GM23338 (cell line): ENCODE measurements around the gene DLGAP3. TPM values are rescaled to one million over a fixed set of nuclear protein-coding genes. Genes with fewer than 3 reads are reported as not detected.

Experiments used
- ATAC-seq: fragments of 200-7000 bp; cut with Tn5 transposase; 3 replicates; pipeline ENCODE4 v1.9.1; 2020
- DNase-seq: peaks from one replicate; pipeline ENCODE4 v3.0.0-alpha.2; 2015; ENCODE audit warnings: low spot score
- H2AFZ ChIP-seq: fragments of 200-600 bp; sonication (generic); 2 replicates; pipeline ENCODE4 v1.8.0; 2016; ENCODE audit warnings: antibody characterized with exemption, mild to moderate bottlenecking, moderate library complexity
- H3F3A ChIP-seq: fragments of 200-600 bp; sonication (generic); replicated peaks from 2 replicates; pipeline ENCODE4 v1.8.0; 2017; ENCODE audit warnings: antibody characterized with exemption, mixed run types, low read depth
- H3K27ac ChIP-seq: fragments of 200-600 bp; sonication (generic); 2 replicates; pipeline ENCODE4 v1.6.1; 2016; ENCODE audit warnings: low read depth
- H3K27me3 ChIP-seq: fragments of 200-600 bp; sonication (generic); 2 replicates; pipeline ENCODE4 v1.8.0; 2016; ENCODE audit warnings: mild to moderate bottlenecking, mixed run types, moderate library complexity; ENCODE audit not compliant: insufficient read depth
- H3K36me3 ChIP-seq: fragments of 200-600 bp; sonication (generic); 2 replicates; pipeline ENCODE4 v1.8.0; 2016; ENCODE audit warnings: mild to moderate bottlenecking; ENCODE audit not compliant: insufficient read depth
- H3K4me1 ChIP-seq: fragments of 200-600 bp; sonication (generic); 2 replicates; pipeline ENCODE4 v1.8.0; 2016; ENCODE audit warnings: mild to moderate bottlenecking, moderate library complexity; ENCODE audit not compliant: insufficient read depth
- H3K4me2 ChIP-seq: fragments of 200-600 bp; sonication (generic); 2 replicates; pipeline ENCODE4 v1.7.1; 2017; ENCODE audit warnings: mixed run types
- H3K4me3 ChIP-seq: fragments of 200-600 bp; sonication (generic); 2 replicates; pipeline ENCODE4 v1.6.1; 2016; ENCODE audit warnings: mixed run types
- H3K79me2 ChIP-seq: fragments of 200-600 bp; sonication (generic); replicated peaks from 2 replicates; pipeline ENCODE4 v1.8.0; 2017; ENCODE audit warnings: mild to moderate bottlenecking; ENCODE audit not compliant: insufficient read depth
- H3K9me2 ChIP-seq: fragments of 200-600 bp; sonication (generic); 2 replicates; pipeline ENCODE4 v1.8.0; 2017; ENCODE audit not compliant: insufficient read depth
- H4K20me1 ChIP-seq: fragments of 200-600 bp; sonication (generic); replicated peaks from 2 replicates; pipeline ENCODE4 v1.8.0; 2017; ENCODE audit warnings: mild to moderate bottlenecking; ENCODE audit not compliant: insufficient read depth
- H3K27ac Mint-ChIP-seq: 2 replicates; pipeline ENCODE4 v1.8.0; 2020; ENCODE audit warnings: inconsistent platforms, mild to moderate bottlenecking, moderate library complexity, mixed read lengths
- H3K27me3 Mint-ChIP-seq: 3 replicates; pipeline ENCODE4 v1.8.0; 2022; ENCODE audit warnings: low read depth, mild to moderate bottlenecking, moderate library complexity, mixed read lengths, inconsistent platforms; ENCODE audit not compliant: insufficient read depth, poor library complexity
- H3K36me3 Mint-ChIP-seq: 3 replicates; pipeline ENCODE4 v1.8.0; 2021; ENCODE audit warnings: low read depth, mild to moderate bottlenecking, inconsistent platforms, moderate library complexity, mixed read lengths
- H3K4me1 Mint-ChIP-seq: 3 replicates; pipeline ENCODE4 v1.8.0; 2020; ENCODE audit warnings: mild to moderate bottlenecking, inconsistent platforms, mixed read lengths
- H3K4me3 Mint-ChIP-seq: 3 replicates; pipeline ENCODE4 v1.8.0; 2021; ENCODE audit warnings: moderate library complexity, mild to moderate bottlenecking, inconsistent platforms, mixed read lengths
- H3K9me3 Mint-ChIP-seq: 3 replicates; pipeline ENCODE4 v1.8.0; 2020; ENCODE audit warnings: moderate library complexity, mild to moderate bottlenecking, inconsistent platforms, mixed read lengths
- CREB1 ChIP-seq: fragments of 250-450 bp; sonication (Bioruptor Pico); IDR thresholded peaks from 2 replicates; pipeline ENCODE4 v1.5.0; 2020; ENCODE audit warnings: low read depth, mild to moderate bottlenecking, moderate library complexity
- CTCF ChIP-seq, 2 experiments: fragments of 200-600 bp in 1 of 2; sonication (generic) in 1 of 2; conservative IDR thresholded peaks; 2 replicates each; pipeline versions ENCODE4 v1.5.1 to v1.6.1; 2016 to 2017; ENCODE audit warnings: antibody characterized with exemption in 2 of 2, low read depth in 2 of 2, mild to moderate bottlenecking in 2 of 2, moderate library complexity in 1 of 2
- EZH2phosphoT487 ChIP-seq: fragments of 200-600 bp; sonication (generic); IDR thresholded peaks from one replicate; pipeline ENCODE4 v1.8.1; 2018; ENCODE audit warnings: antibody characterized with exemption; ENCODE audit not compliant: unreplicated experiment
- JUNB ChIP-seq: IDR thresholded peaks from one replicate; pipeline ENCODE4 v1.6.1; 2016; ENCODE audit warnings: antibody characterized with exemption; ENCODE audit not compliant: unreplicated experiment
- NANOG ChIP-seq: IDR thresholded peaks from 2 replicates; pipeline ENCODE4 v1.6.1; 2016; ENCODE audit warnings: antibody characterized with exemption, borderline replicate concordance
- REST ChIP-seq: IDR thresholded peaks from one replicate; pipeline ENCODE4 v1.6.1; 2018; ENCODE audit warnings: antibody characterized with exemption; ENCODE audit not compliant: unreplicated experiment
- ZNF331 ChIP-seq: fragments of 250-450 bp; sonication (Bioruptor Pico); IDR thresholded peaks from 2 replicates; pipeline ENCODE4 v1.5.0; 2020; ENCODE audit warnings: low read depth, mild to moderate bottlenecking, moderate library complexity
- ZNF462 ChIP-seq: fragments of 250-450 bp; sonication (Bioruptor Pico); IDR thresholded peaks from 2 replicates; pipeline ENCODE4 v1.5.0; 2020; ENCODE audit warnings: mild to moderate bottlenecking, moderate library complexity
- polyA plus RNA-seq: library from polyadenylated mRNA; unstranded; fragments of >200 nt; fragmentation: Nextera tagmentation; extraction: Ambion mirVana; gene quantifications from 2 replicates; pipeline ENCODE4 v1.2.1, GENCODE V29; 2016
- total RNA-seq: library from RNA; depleted of rRNA; stranded (reverse); fragments of >200 nt; shearing (Covaris generic); gene quantifications from 2 replicates; pipeline ENCODE4 v1.2.3, GENCODE V29; 2014

Gene DLGAP3
- total and polyA plus RNA-seq, 2 experiments from 2014 or later, result 7.1 to 13.7 TPM

GRCh38 chr1:34905098-34905459, 24.4 kb downstream of the DLGAP3 start (continued):
- TF ChIP-seq ZNF462 (CRISPR knock-in tag), result no peak
- no peak for TF ChIP-seq ZNF331 (CRISPR knock-in tag)
- no peak for TF ChIP-seq EZH2phosphoT487
- TF ChIP-seq CREB1 (CRISPR knock-in tag), result no peak

GRCh38 chr1:34904236-34905097, 25.0 kb downstream of the DLGAP3 start:
- H3K27ac Mint-ChIP-seq, result no peak overlapping the region
- Histone ChIP-seq H4K20me1 (no peaks in the 10 kb centered on the region; the same call in 1 of the 2 replicates), H3K4me1 (no peaks in the 10 kb centered on the region), H3K79me2 (no peaks in the 10 kb centered on the region), H3K9me2 (no peaks in the 10 kb centered on the region), H3K27ac (no peak overlapping the region), H3K4me3 (no peak overlapping the region), H3F3A (no peaks in the 10 kb centered on the region), H3K27me3 (no peaks in the 10 kb centered on the region), H3K4me2 (no peak overlapping the region), H2AFZ (no peak overlapping the region), H3K36me3 (no peaks in the 10 kb centered on the region)
- no peaks in the 10 kb centered on the region for H3K36me3 Mint-ChIP-seq
- H3K4me3 Mint-ChIP-seq, result no peak overlapping the region
- H3K27me3 Mint-ChIP-seq, result peaks cover 3% of the 10 kb centered on the region
- DNase-seq (no peak), ATAC-seq (peak; percentile 22; the same call in 1 of the 3 replicates)
- peaks cover 11% of the 10 kb centered on the region for H3K4me1 Mint-ChIP-seq
- H3K9me3 Mint-ChIP-seq, result no peaks in the 10 kb centered on the region
- TF ChIP-seq EZH2phosphoT487, result no peak
- TF ChIP-seq JUNB, result no peak
- no peak for TF ChIP-seq CREB1 (CRISPR knock-in tag)
- no peak for TF ChIP-seq REST
- no peak for TF ChIP-seq NANOG
- TF ChIP-seq CTCF (conservative IDR thresholded peaks at IDR 0.05; ENCODE audit: low read depth in 2 of 2), result no peak
